Activated naive CD4-positive, alpha-beta T cell treated with anti-CD3 and anti-CD28 coated beads, Interleukin-2, amount 50 U/mL, for 16 hours (primary cell): Measurements from ENCODE around the gene ZNF462.

Source experiments
- DNase-seq: peaks from one replicate; pipeline ENCODE4 v3.0.0-alpha.2; 2020

ZNF462 gene

DNA sequence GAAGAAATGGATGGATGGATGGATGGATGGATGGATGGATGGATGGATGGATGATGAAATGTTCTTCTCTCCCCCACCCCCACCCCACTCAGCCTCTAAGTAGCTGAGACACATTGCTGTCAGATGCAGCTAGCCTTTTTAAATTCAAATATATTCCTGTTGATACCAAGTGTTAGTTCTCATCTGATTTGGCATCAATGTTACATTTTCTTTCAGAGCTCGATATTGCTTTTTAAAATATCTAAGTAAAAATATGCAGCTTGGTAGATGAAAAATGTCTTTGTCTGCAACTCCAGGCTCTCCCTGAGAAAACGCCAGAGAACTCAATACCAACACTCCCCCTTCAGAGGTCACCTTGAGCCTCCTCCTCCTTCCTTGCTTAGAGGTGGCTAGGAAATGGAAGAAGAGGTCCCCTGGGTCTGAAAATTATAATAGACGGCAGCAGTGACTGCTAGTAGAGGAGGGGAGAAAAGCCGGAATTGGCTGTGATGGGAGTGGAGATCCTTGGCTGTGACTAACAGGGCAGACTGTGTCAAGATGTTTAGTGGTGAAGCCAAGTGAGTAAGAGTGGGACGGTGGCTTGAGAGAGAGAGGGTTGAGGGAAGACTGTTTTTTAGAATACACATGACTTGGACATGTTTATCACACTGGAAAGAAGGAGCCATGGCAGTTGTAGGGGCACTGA is 156.0 kb downstream of the ZNF462 start:
- no peak for DNase-seq

DNA sequence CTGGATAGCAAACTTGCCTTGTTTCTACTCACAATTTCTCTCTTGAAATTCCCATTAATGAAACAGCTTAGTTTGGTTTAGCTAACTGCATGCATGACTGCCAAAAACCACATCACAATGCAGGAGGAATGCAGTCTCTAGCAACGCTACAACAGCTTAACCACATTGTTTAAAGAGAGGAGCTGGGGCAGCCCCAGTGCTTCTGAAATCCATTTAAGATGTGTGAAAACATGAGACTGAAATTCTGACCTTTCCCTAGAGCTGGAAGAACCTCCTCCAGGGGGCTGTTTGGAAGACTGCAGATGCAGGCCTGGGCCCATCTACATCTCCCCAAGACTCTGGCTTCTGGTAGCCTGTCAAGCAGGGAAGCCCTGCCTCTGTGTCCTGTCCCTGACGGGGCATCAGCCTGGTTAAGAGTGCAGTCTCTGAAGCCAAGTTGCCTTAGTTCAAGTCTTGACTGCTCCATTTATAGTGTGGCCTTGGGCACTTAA is 157.1 kb downstream of the ZNF462 start:
- DNase-seq: no peak

DNA sequence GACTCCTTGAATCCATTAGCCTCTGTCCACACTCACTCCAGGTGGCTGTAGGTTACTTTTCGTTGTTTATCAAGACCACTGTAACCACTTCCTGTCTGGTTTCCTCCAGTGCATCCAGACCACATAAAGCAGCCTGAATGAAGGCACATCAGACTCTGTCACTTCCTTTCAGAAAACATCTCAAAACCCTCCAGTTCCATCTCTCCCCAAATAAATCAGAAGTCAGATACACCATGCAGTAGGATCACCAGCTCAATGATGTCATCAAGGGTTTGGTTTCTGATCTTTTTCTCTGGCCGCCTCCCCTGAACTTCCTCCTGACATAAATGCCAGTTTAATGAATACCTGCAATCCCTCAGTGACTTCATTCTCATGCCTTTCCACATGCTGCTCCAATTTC is 161.2 kb downstream of the ZNF462 start:
- no peak for DNase-seq

DNA sequence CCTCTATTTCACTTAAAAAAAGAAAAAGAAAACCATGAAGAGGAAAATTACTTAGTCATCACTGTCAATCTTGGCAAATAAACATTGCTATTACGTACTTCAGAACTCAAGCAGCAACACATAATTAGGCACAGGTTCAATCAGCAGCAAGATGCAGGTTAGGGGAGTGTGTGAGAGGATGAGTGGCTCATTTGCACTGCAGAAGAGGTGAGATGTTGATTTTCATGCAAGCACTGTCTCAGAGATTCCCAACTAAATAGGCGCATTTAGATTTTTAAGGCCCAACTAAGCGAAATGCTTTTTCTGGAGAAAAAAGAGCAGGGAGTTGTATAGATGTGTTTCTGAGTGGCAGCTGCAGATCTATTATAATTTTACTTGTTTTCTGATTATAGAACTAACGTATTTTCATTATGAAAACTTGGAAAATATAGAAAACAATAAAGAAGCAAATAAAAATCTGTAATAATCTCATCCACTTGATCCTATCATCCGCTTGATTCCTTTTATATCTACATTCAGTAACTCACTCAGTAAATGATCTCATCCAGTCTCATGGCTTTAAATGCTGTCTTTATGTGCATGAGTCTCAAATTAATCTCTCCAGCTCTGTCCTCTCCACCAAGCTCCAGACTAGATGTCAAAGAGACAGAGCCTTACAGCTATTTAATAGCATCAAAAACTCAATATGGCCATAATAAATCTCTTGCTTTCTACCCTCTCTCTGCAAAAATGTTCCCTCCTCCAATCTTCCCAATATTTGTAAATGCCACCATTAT is 162.5 kb downstream of the ZNF462 start:
- no peak for DNase-seq

DNA sequence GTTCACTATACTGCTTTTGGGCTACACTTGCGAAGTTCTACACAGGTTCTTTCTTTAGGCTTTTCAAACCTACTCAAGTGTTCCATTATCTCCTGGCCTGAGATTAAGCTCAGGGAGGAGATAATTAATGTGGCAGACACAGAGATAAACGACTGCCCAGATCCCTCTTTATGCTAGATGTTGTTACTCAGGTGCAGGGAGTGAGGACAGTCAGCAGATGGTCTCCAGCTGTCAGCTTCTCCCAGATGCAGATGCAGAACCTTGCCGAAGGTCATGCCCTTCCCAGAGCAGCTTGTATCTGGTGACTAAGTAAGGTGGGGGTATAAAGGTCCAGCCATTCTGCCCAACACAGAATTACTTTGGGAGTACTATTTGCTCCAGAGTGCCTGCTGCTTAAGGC is 166.2 kb downstream of the ZNF462 start:
- no peak for DNase-seq

- DNase-seq: no peak
Measured at GRCh38 chr9:107033966-107034365, 171.0 kb downstream of the ZNF462 start.

DNA sequence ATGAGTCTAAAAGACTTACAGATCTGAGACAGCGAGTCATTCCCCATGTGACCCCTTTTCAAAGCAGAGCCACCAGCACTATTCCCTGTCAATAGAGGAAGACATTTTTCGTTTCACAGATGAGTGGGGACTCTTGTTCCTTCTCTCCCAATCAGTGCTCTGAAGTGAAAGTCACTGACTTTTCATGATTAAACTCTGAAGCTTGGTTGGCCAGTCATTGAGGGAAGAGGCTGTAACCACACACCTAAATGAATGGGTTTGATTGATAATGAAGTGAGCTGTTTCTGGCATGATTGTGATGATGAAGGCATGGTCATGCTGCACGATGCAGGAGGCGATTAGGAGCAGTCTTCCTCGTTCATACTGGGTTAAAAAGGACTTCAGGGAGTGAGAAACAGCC is 171.9 kb downstream of the ZNF462 start:
- no peak for DNase-seq

- no peak for DNase-seq
Measured at GRCh38 chr9:107036367-107036766, 173.4 kb downstream of the ZNF462 start.

DNA sequence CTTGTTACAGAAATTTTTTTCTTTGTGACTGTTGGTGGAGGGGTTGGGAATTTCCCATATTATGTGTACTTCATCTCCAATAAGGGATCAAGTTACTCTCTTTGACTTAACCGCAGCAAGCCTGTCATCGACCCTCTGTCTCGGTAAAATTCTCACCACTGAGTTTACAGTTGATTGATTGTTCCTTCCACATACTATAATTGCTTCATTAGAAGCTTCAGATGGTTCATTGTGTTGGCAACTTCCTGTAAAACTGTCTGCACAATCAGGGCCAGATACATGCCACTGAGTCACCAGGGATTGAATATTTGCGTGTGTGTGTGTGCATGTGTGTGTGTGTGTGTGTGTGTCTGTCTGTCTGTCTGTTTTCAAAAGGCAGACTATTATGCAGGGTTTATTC is 176.6 kb downstream of the ZNF462 start:
- DNase-seq: no peak

DNA sequence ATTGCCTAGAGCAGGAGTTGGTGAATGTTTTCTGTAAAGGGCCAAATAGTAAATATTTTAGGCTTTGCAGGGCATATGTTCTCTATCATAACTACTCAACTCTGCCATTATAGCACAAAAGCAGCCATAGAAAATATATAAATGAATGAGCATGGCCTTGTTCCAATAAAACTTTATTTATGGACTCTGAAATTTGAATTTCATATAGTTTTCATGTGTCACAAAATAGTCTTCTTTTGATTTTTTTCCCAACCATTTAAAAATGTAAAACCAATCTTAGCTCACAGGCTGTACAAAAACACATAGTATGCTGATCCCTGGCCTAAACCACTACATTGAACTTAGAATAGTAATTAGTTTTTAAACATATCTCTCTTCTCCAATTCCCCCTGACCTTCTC is 179.6 kb downstream of the ZNF462 start:
- DNase-seq: no peak

GRCh38 chr9:107043886-107044285 is 180.9 kb downstream of the ZNF462 start:
- no peak for DNase-seq

DNA sequence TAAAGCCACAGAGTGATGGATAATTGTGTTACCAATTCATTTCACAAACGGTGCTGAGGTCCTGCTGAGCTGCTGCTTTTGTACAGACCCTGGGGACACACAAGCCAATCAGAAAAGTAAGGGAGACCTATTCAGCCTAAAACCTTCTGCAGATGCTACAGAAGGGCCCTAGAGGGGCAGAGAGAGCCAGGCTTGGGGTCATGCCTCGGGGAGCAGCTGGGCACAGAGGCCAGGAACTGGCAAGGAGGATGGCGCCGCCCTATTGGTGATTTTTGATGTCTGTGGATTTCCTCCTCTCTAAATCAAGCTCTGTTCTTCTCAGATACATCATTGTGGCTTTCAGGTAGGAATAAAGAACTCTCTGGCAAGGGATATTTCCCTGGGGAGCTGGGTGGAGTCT is 181.9 kb downstream of the ZNF462 start:
- no peak for DNase-seq

DNA sequence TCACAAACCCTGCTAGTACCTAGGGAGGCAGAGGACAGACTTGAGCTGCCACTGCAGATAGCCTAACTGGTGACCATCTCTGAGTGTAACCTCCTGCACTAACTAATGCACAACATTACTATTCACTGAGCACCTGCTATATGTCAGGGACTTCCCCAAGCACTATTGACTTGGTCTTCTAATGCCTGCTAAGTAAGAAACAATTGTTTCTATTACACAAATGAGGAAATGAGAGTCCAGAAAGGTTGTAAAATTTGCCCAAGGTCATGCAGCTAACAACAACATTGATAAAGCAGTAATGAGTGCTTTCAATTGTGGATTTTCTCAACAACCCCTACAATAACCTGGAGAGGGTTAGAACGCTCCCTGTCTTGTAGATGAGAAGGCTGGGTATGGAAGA is 183.7 kb downstream of the ZNF462 start:
- DNase-seq: no peak

DNA sequence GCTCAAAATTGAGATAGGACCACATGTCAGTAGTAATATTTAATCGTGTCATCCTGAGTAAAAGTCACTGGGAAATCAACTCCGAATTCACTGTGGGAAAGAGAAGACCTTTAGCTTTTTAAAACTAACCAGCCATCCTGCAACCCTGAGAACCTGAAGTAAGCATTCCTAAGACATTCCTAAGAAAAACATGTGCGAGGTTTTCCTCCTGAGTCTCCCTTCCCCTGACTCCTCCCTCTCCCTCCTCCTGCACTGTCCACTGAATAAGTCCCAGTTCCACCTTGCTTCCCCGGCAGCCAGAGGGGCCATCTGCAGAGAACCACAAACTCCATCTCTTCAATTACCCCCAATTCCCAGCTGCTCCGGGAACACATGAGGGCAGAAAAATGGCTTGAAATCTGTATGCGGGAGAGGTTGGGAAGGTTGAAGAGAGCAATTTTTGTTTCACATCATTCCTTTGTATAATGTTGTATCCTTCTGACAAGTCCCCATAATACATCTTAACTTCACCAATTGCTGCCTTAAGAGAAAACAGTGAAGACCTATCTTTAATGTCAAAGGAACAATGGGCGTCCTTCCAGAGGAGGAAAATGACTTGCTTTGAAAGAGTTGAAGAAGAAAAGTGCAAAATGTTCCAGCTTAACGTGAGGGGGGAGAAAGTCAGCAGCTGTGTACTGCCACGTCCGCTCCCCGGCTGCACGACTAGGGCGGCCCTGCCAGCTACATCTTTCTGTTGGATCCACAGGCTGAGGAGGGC is 186.3 kb downstream of the ZNF462 start:
- no peak for DNase-seq

DNA sequence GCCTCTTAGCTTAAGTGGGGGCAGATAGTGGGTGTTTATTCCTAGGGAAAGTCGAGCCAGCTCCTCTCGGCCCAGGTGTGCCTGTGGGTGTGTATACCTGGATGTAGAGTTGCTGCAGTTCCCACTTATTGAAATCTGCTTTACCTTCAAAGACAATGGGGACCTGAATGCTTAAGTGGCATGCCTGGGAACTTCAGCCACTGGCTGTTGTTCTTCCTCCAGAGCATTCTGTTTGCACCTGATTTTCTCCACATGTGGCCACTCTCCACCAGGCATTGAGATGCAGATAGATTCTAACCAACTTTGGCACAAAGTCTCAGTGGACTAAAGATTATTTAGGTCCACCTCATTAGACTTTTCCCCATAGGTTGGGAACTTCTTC is 186.8 kb downstream of the ZNF462 start:
- no peak for DNase-seq

GRCh38 chr9:107051392-107051791 is 188.4 kb downstream of the ZNF462 start:
- no peak for DNase-seq

DNA sequence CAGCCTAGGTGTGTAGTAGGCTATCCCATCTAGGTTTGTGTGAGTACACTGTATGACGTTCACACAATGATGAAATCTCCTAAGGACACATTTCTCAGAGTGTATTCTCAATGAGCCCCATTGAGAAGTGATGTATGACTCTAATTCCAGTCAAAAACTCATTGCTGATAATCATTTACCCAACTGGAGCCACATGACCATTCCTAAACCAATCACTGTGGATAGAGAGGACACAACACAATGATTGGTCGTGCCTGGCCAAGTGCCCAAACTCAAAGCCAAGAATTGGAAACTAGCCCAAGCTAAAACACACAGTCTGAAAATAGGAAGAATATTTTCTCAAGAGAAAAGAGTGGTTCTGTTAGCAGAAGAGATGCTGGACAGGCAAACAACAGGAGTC is 191.2 kb downstream of the ZNF462 start:
- no peak for DNase-seq

DNA sequence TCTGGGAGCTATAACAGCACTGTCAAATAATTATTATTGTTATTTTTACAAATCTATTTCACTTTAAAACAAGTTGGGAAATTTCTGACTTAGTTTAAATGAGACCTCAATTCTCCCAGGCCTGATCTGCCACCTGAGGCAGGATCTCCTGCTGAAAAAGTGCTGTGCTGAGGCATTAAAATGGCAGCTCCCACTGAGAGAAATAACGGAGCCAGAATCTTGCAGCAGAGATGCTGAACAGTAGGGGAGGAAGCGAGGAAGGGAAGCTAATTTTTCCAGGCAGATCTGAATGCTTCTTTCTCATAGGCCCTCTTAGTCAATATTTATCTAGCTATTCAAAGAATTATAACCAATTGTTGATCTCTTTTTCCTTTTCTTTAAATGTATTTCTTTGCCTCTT is 196.3 kb downstream of the ZNF462 start:
- no peak for DNase-seq

DNA sequence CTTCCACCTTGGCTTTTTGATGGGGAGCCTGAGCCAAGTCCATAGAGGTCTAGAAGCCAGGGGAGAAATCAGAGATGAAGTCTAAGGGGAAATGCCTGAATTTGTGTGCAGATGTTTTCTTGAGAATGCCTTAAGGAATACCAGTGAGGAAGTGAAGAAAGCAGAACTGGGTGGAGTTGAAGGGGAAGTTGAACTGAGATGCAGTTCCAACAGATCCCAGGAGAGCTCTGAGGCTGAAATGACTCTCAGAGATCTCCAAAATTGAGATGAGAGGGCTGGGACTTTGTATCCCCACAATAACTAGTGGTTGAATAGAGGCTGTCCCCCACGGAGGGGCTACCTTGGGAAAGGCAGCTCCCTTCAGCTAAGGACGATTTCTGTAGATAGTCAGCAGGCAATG is 197.1 kb downstream of the ZNF462 start:
- DNase-seq: no peak
